GM23248 (cell line): Measurements from ENCODE around the gene CCDC192. TPM values are rescaled to one million over a fixed set of nuclear protein-coding genes. Genes with fewer than 3 reads are reported as not detected.
A peak's percentile ranks its signal among the peaks of the same experiment; 100 is the strongest.

Experiments
- DNase-seq: peaks from one replicate; pipeline ENCODE4 v3.0.0-alpha.2; 2015
- H2AFZ ChIP-seq: fragments of 200-600 bp; sonication (generic); 2 replicates; pipeline ENCODE4 v1.6.1; 2016; ENCODE audit warnings: antibody characterized with exemption
- H3F3A ChIP-seq: fragments of 200-600 bp; sonication (generic); 2 replicates; pipeline ENCODE4 v1.6.1; 2016; ENCODE audit warnings: mild to moderate bottlenecking, antibody characterized with exemption, mixed run types; ENCODE audit not compliant: insufficient read depth
- H3K27ac ChIP-seq: fragments of 200-600 bp; sonication (generic); 2 replicates; pipeline ENCODE4 v1.5.1; 2016; ENCODE audit warnings: mild to moderate bottlenecking
- H3K27me3 ChIP-seq: fragments of 200-600 bp; sonication (generic); replicated peaks from 2 replicates; pipeline ENCODE4 v1.6.1; 2016; ENCODE audit warnings: mild to moderate bottlenecking; ENCODE audit not compliant: insufficient read depth
- H3K36me3 ChIP-seq: fragments of 200-600 bp; sonication (generic); 2 replicates; pipeline ENCODE4 v1.6.1; 2016; ENCODE audit warnings: low read depth, mild to moderate bottlenecking
- H3K4me1 ChIP-seq: fragments of 200-600 bp; sonication (generic); 2 replicates; pipeline ENCODE4 v1.6.1; 2016; ENCODE audit warnings: mild to moderate bottlenecking; ENCODE audit not compliant: insufficient read depth
- H3K4me2 ChIP-seq: fragments of 200-600 bp; sonication (generic); one replicate; pipeline ENCODE4 v1.6.1; 2016; ENCODE audit warnings: mild to moderate bottlenecking; ENCODE audit not compliant: unreplicated experiment
- H3K4me3 ChIP-seq: fragments of 200-600 bp; sonication (generic); 2 replicates; pipeline ENCODE4 v1.5.1; 2016; ENCODE audit warnings: mild to moderate bottlenecking
- H3K79me2 ChIP-seq: fragments of 200-600 bp; sonication (generic); 2 replicates; pipeline ENCODE4 v1.6.1; 2016; ENCODE audit warnings: mild to moderate bottlenecking; ENCODE audit not compliant: insufficient read depth
- H3K9ac ChIP-seq: fragments of 200-600 bp; sonication (generic); 2 replicates; pipeline ENCODE4 v1.6.1; 2016; ENCODE audit warnings: mild to moderate bottlenecking
- H3K9me2 ChIP-seq: fragments of 200-600 bp; sonication (generic); 2 replicates; pipeline ENCODE4 v1.6.1; 2016; ENCODE audit warnings: mixed run types, mild to moderate bottlenecking, moderate library complexity; ENCODE audit not compliant: insufficient read depth
- H3K9me3 ChIP-seq: fragments of 200-600 bp; sonication (generic); one replicate; pipeline ENCODE4 v1.6.1; 2017; ENCODE audit warnings: low read depth
- H4K20me1 ChIP-seq: fragments of 200-600 bp; sonication (generic); 2 replicates; pipeline ENCODE4 v1.6.0; 2016; ENCODE audit not compliant: insufficient read depth
- EZH2 ChIP-seq: fragments of 200-600 bp; sonication (generic); IDR thresholded peaks from 2 replicates; pipeline ENCODE4 v1.6.1; 2018; ENCODE audit warnings: antibody characterized with exemption, mild to moderate bottlenecking; ENCODE audit not compliant: insufficient read depth, poor library complexity, severe bottlenecking
- EZH2phosphoT487 ChIP-seq: fragments of 200-600 bp; sonication (generic); IDR thresholded peaks from 2 replicates; pipeline ENCODE4 v1.6.1; 2018; ENCODE audit warnings: antibody characterized with exemption, moderate library complexity, mild to moderate bottlenecking, low read depth; ENCODE audit not compliant: insufficient read depth
- WGBS, 2 experiments: methylation state at CpG; one replicate each; pipeline ENCODE4 v1.1.6; 2015 to 2017; ENCODE audit warnings: low lambda C conversion rate in 2 of 2, low coverage in 1 of 2; ENCODE audit errors: missing lambda C conversion rate in 2 of 2; 5-methylcytosine and 5-hydroxymethylcytosine counted together
- in situ Hi-C: fragments of 300-500 bp; cut with MboI; formaldehyde crosslinking; loops from 2 replicates; pipeline ENCODE4 v1.15.0; 2020
- polyA plus RNA-seq: library from polyadenylated mRNA; unstranded; fragments of >200 nt; fragmentation: Nextera tagmentation; extraction: Ambion mirVana; gene quantifications from 2 replicates; pipeline ENCODE4 v1.2.1, GENCODE V29; 2016
- total RNA-seq: library from RNA; depleted of rRNA; stranded (reverse); fragments of >200 nt; shearing (Covaris generic); gene quantifications from 2 replicates; pipeline ENCODE4 v1.2.3, GENCODE V29; 2014

CCDC192 gene
- total and polyA plus RNA-seq, 2 experiments from 2014 or later: 0.40 TPM; not detected in 1

GRCh38 chr5:127878174-127878750 is 175.1 kb downstream of the CCDC192 start:
- 78 to 80% methylated on average over 4 of the region's 4 CpGs for WGBS, 2 experiments
- Histone ChIP-seq H3K36me3 (no peaks in the 10 kb centered on the region), H4K20me1 (no peaks in the 10 kb centered on the region), H3K79me2 (no peaks in the 10 kb centered on the region), H3K4me1 (no peaks in the 10 kb centered on the region), H3K9ac (no peak overlapping the region), H3K9me3 (no peaks in the 10 kb centered on the region), H3K4me3 (no peak overlapping the region), H3K27ac (no peak overlapping the region), H3K27me3 (peaks cover 10% of the 10 kb centered on the region; the same call in 1 of the 2 replicates), H3K9me2 (no peaks in the 10 kb centered on the region), H2AFZ (no peak overlapping the region), H3K4me2 (no peak overlapping the region), H3F3A (no peaks in the 10 kb centered on the region)
- DNase-seq: peak; percentile 64
- in situ Hi-C loops: no loop called here
- TF ChIP-seq EZH2: no peak
- no peak for TF ChIP-seq EZH2phosphoT487

GRCh38 chr5:127884416-127884815 is 181.2 kb downstream of the CCDC192 start:
- Histone ChIP-seq H3K9me3 (no peaks in the 10 kb centered on the region), H3K27me3 (peaks cover 10% of the 10 kb centered on the region; the same call in 1 of the 2 replicates), H3K9me2 (no peaks in the 10 kb centered on the region), H3K4me1 (no peaks in the 10 kb centered on the region), H3K4me2 (no peak overlapping the region), H3K9ac (no peak overlapping the region), H2AFZ (no peak overlapping the region), H3K27ac (no peak overlapping the region), H4K20me1 (no peaks in the 10 kb centered on the region), H3F3A (no peaks in the 10 kb centered on the region), H3K36me3 (no peaks in the 10 kb centered on the region), H3K4me3 (no peak overlapping the region), H3K79me2 (no peaks in the 10 kb centered on the region)
- no peak for DNase-seq
- 80 to 86% methylated on average over 1 of the region's 1 CpG for WGBS, 2 experiments
- in situ Hi-C loops: no loop called here
- TF ChIP-seq EZH2phosphoT487 (no peak), EZH2 (no peak)

- no peak for DNase-seq
- H3K27ac ChIP-seq: no peak overlapping the region
- peaks cover 10% of the 10 kb centered on the region; the same call in 1 of the 2 replicates for H3K27me3 ChIP-seq
- H2AFZ ChIP-seq: no peak overlapping the region
- H3K79me2 ChIP-seq: no peaks in the 10 kb centered on the region
- H3F3A ChIP-seq: no peaks in the 10 kb centered on the region
- H3K4me3 ChIP-seq: no peak overlapping the region
- H4K20me1 ChIP-seq: no peaks in the 10 kb centered on the region
- no peak for TF ChIP-seq EZH2phosphoT487
- no peak for TF ChIP-seq EZH2
- in situ Hi-C loops: no loop called here
- H3K4me1 ChIP-seq: no peaks in the 10 kb centered on the region
- H3K9me2 ChIP-seq: no peaks in the 10 kb centered on the region
- 57 to 58% methylated on average over 1 of the region's 1 CpG for WGBS, 2 experiments
- no peak overlapping the region for H3K4me2 ChIP-seq
- H3K9me3 ChIP-seq: no peaks in the 10 kb centered on the region
- H3K36me3 ChIP-seq: no peaks in the 10 kb centered on the region
- H3K9ac ChIP-seq: no peak overlapping the region
Observed at GRCh38 chr5:127885176-127885575, 182.0 kb downstream of the CCDC192 start.

- Histone ChIP-seq H3K27ac (no peak overlapping the region), H3K9ac (no peak overlapping the region), H3K9me3 (no peaks in the 10 kb centered on the region), H4K20me1 (no peaks in the 10 kb centered on the region), H3K4me1 (no peaks in the 10 kb centered on the region), H3K4me2 (no peak overlapping the region), H3K9me2 (no peaks in the 10 kb centered on the region), H3F3A (no peaks in the 10 kb centered on the region), H3K79me2 (no peaks in the 10 kb centered on the region), H3K27me3 (peaks cover 10% of the 10 kb centered on the region; the same call in 1 of the 2 replicates), H3K36me3 (no peaks in the 10 kb centered on the region), H2AFZ (no peak overlapping the region), H3K4me3 (no peak overlapping the region)
- TF ChIP-seq EZH2phosphoT487: no peak
- no peak for TF ChIP-seq EZH2
- in situ Hi-C loops: no loop called here
- no peak for DNase-seq
- 88 to 90% methylated on average over 3 of the region's 3 CpGs for WGBS, 2 experiments
Observed at GRCh38 chr5:127886081-127886480, 182.9 kb downstream of the CCDC192 start.
